ENCODE measurements around the gene GABBR2.

GABBR2 gene

GRCh38 chr9:98541684-98542230 is 167.0 kb downstream of the GABBR2 start:
- DNase-seq (ENCODE audit: low read depth in 2 of 2) = no peak

GRCh38 chr9:98540476-98540875 is 168.3 kb downstream of the GABBR2 start:
- no peak for DNase-seq (ENCODE audit: low read depth in 2 of 2)

GRCh38 chr9:98539954-98540353 is 168.8 kb downstream of the GABBR2 start:
- no peak for DNase-seq (ENCODE audit: low read depth in 2 of 2)

GRCh38 chr9:98538626-98539031 is 170.1 kb downstream of the GABBR2 start:
- DNase-seq (ENCODE audit: low read depth in 2 of 2) = no peak

GRCh38 chr9:98538203-98538602 is 170.5 kb downstream of the GABBR2 start:
- DNase-seq (ENCODE audit: low read depth in 2 of 2) = no peak

GRCh38 chr9:98536542-98537173 is 172.1 kb downstream of the GABBR2 start:
- DNase-seq (ENCODE audit: low read depth in 2 of 2) = peak; percentile 20 to 24

- DNase-seq (ENCODE audit: low read depth in 2 of 2) = no peak
These were observed 174.9 kb downstream of the GABBR2 start for GRCh38 chr9:98533866-98534265.

- DNase-seq (ENCODE audit: low read depth in 2 of 2) = no peak
These were observed 175.6 kb downstream of the GABBR2 start for GRCh38 chr9:98533132-98533531.

GRCh38 chr9:98532574-98532973 is 176.2 kb downstream of the GABBR2 start:
- DNase-seq (ENCODE audit: low read depth in 2 of 2) = no peak

- no peak for DNase-seq (ENCODE audit: low read depth in 2 of 2)
These were observed 176.6 kb downstream of the GABBR2 start for GRCh38 chr9:98532147-98532546.

- no peak for DNase-seq (ENCODE audit: low read depth in 2 of 2)
These were observed 177.8 kb downstream of the GABBR2 start for GRCh38 chr9:98530806-98531386.

- no peak for DNase-seq (ENCODE audit: low read depth in 2 of 2)
These were observed 178.5 kb downstream of the GABBR2 start for GRCh38 chr9:98530275-98530674.

GRCh38 chr9:98529841-98530240 is 178.9 kb downstream of the GABBR2 start:
- DNase-seq (ENCODE audit: low read depth in 2 of 2) = no peak

- DNase-seq (ENCODE audit: low read depth in 2 of 2) = no peak
These were observed 185.4 kb downstream of the GABBR2 start for GRCh38 chr9:98523231-98523901.

- no peak for DNase-seq (ENCODE audit: low read depth in 2 of 2)
These were observed 186.2 kb downstream of the GABBR2 start for GRCh38 chr9:98522487-98522886.

- no peak for DNase-seq (ENCODE audit: low read depth in 2 of 2)
These were observed 187.6 kb downstream of the GABBR2 start for GRCh38 chr9:98521141-98521540.

- DNase-seq (ENCODE audit: low read depth in 2 of 2) = no peak
These were observed 188.3 kb downstream of the GABBR2 start for GRCh38 chr9:98520221-98520960.

- DNase-seq (ENCODE audit: low read depth in 2 of 2) = no peak
These were observed 189.1 kb downstream of the GABBR2 start for GRCh38 chr9:98519641-98520040.

- no peak for DNase-seq (ENCODE audit: low read depth in 2 of 2)
These were observed 190.2 kb downstream of the GABBR2 start for GRCh38 chr9:98518556-98518955.

GRCh38 chr9:98517761-98518160 is 191.0 kb downstream of the GABBR2 start:
- no peak for DNase-seq (ENCODE audit: low read depth in 2 of 2)

- DNase-seq (ENCODE audit: low read depth in 2 of 2) = no peak
These were observed 191.7 kb downstream of the GABBR2 start for GRCh38 chr9:98516897-98517503.

All from stimulated activated CD8-positive, alpha-beta memory T cell treated with anti-CD3 and anti-CD28 coated beads, Interleukin-2, amount 100 ng/mL, for 48 hours (primary cell).